PC-3 (cell line): ENCODE results near the gene FBXL16. TPM values are rescaled to one million over a fixed set of nuclear protein-coding genes. Genes with fewer than 3 reads are reported as not detected.

ENCODE experiments used
- ATAC-seq: fragments of 200-7000 bp; cut with Tn5 transposase; 2 replicates; pipeline ENCODE4 v1.9.1; 2020; ENCODE audit warnings: mild to moderate bottlenecking, moderate library complexity
- BruUV-seq: library from RNA; stranded (reverse); fragments of 400-500 nt; replicated peaks from 2 replicates; lab custom pipeline; 2021; lab: Mats Ljungman, UMichigan
- CTCF ChIA-PET: fragments of 300-600 bp; sonication (Branson Sonifier 250); formaldehyde crosslinking; loops from one replicate; lab custom pipeline; 2022; ENCODE audit warnings: antibody characterized with exemption; lab: Charles Lee
- POLR2A ChIA-PET: fragments of 300-600 bp; sonication (Branson Sonifier 250); formaldehyde crosslinking; loops from one replicate; lab custom pipeline; 2022; ENCODE audit warnings: antibody characterized with exemption; ENCODE audit not compliant: unreplicated experiment; lab: Charles Lee
- DNase-seq: peaks from one replicate; pipeline ENCODE4 v3.0.0-alpha.2; 2015
- H2AFZ ChIP-seq: fragments of 300-600 bp; sonication (generic); 2 replicates; pipeline ENCODE4 v1.6.0; 2016; ENCODE audit warnings: antibody characterized with exemption, low read length
- H3F3A ChIP-seq: fragments of 300-600 bp; sonication (generic); one replicate; pipeline ENCODE4 v1.6.0; 2017; ENCODE audit warnings: antibody characterized with exemption, low read length, control low read depth, mild to moderate bottlenecking; ENCODE audit not compliant: unreplicated experiment
- H3K27ac ChIP-seq: fragments of 300-600 bp; sonication (generic); 2 replicates; pipeline ENCODE4 v1.5.1; 2016; ENCODE audit warnings: mild to moderate bottlenecking, low read length
- H3K27me3 ChIP-seq: fragments of 300-600 bp; sonication (generic); 2 replicates; pipeline ENCODE4 v1.6.1; 2016; ENCODE audit warnings: low read length, mixed read lengths
- H3K36me3 ChIP-seq: fragments of 300-600 bp; sonication (generic); 2 replicates; pipeline ENCODE4 v1.6.1; 2016; ENCODE audit warnings: low read depth, mixed run types, low read length, mixed read lengths
- H3K4me1 ChIP-seq: fragments of 300-600 bp; sonication (generic); 2 replicates; pipeline ENCODE4 v1.5.1; 2016; ENCODE audit warnings: low read length; ENCODE audit not compliant: insufficient read depth
- H3K4me2 ChIP-seq: fragments of 300-600 bp; sonication (generic); 2 replicates; pipeline ENCODE4 v1.6.0; 2016; ENCODE audit warnings: low read length
- H3K4me3 ChIP-seq: fragments of 300-600 bp; sonication (generic); 2 replicates; pipeline ENCODE4 v1.5.1; 2016; ENCODE audit warnings: mild to moderate bottlenecking, low read length, mixed read lengths
- H3K79me2 ChIP-seq: fragments of 300-600 bp; sonication (generic); 2 replicates; pipeline ENCODE4 v1.6.1; 2017; ENCODE audit warnings: low read length, mixed read lengths
- H3K9ac ChIP-seq: fragments of 300-600 bp; sonication (generic); 2 replicates; pipeline ENCODE4 v1.6.0; 2016; ENCODE audit warnings: mild to moderate bottlenecking, low read length
- H3K9me2 ChIP-seq: fragments of 300-600 bp; sonication (generic); replicated peaks from 2 replicates; pipeline ENCODE4 v1.6.1; 2016; ENCODE audit warnings: mixed run types, low read length, mixed read lengths
- H3K9me3 ChIP-seq: fragments of 300-600 bp; sonication (generic); 2 replicates; pipeline ENCODE4 v1.6.1; 2016; ENCODE audit warnings: low read length, mixed read lengths
- H4K20me1 ChIP-seq: fragments of 300-600 bp; sonication (generic); 2 replicates; pipeline ENCODE4 v1.6.1; 2016; ENCODE audit warnings: low read length, mixed read lengths
- EZH2 ChIP-seq: fragments of 300-600 bp; sonication (generic); IDR thresholded peaks from one replicate; pipeline ENCODE4 v1.6.1; 2017; ENCODE audit warnings: antibody characterized with exemption, mild to moderate bottlenecking, low read length; ENCODE audit not compliant: unreplicated experiment
- EZH2phosphoT487 ChIP-seq: fragments of 300-600 bp; sonication (generic); IDR thresholded peaks from 2 replicates; pipeline ENCODE4 v1.6.1; 2018; ENCODE audit warnings: mild to moderate bottlenecking, antibody characterized with exemption, low read length, borderline replicate concordance
- intact Hi-C: fragments of 100-400 bp; cut with micrococcal nuclease; formaldehyde crosslinking; loops from 2 replicates; pipeline ENCODE4 v1.9.0; 2023
- total RNA-seq: library from RNA; depleted of rRNA; stranded (reverse); fragments of >200 nt; gene quantifications from 2 replicates; pipeline ENCODE4 v1.2.3, GENCODE V29; 2014
- TF ChIP-seq, protein P1 (sequence below): fragments of 300-600 bp; sonication (generic); conservative IDR thresholded peaks from 2 replicates; pipeline ENCODE4 v1.5.1; 2017; ENCODE audit warnings: antibody characterized with exemption, low read depth, mild to moderate bottlenecking, low read length

FBXL16 gene
- total RNA-seq, 1 experiment from 2014 or later: 7.5 TPM

DNA sequence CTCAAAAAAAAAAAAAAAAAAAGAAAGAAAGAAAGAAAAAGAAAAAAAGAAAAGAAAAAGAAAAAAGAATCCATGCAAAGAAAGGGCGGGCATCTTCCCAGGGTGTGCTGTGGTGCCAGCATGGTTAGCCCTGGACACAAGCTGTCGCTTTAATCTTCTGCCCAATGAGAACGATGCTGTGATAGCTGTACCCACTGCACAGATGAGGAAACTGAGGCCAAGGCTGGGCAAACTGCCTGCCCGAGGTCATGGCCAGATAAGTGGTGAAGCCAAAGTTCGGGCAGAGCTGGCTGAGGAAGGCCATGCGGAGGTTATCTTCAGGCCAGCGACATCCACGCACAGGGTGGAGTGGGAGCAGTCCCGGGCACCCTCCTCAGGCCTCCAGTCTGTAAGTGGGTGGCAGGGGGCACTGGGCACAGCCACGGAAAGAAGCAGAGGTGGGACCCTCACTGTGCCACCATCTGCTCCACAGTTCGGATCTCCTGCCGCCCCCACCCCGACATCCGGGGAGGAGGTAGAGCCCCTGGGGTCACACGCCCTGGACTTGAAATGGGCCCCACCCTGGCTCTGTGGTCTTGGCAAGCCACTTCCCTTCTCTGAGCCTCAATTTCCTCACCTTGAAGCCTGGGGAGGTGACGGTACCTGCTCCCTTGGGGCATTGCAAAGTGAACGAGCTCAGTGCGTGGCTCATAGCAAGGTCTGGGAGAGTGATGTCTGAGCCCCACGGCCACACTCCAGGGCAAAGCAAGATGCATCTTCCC, 6.5 kb downstream of the FBXL16 start:
- Histone ChIP-seq H4K20me1 (no peaks in the 10 kb centered on the region), H3K27ac (no peak overlapping the region), H3K27me3 (0 out of 2 replicates have a peak, but pooled peaks cover 6% of the 10 kb centered on the region), H3K4me2 (no peak overlapping the region), H3K4me3 (no peak overlapping the region), H3K9me2 (no peaks in the 10 kb centered on the region), H3K79me2 (no peaks in the 10 kb centered on the region), H3K9ac (no peak overlapping the region), H2AFZ (no peak overlapping the region), H3K9me3 (no peaks in the 10 kb centered on the region), H3K4me1 (peaks cover 14% of the 10 kb centered on the region; the same call in 1 of the 2 replicates), H3K36me3 (no peaks in the 10 kb centered on the region), H3F3A (no peaks in the 10 kb centered on the region)
- no TSS peak for BruUV-seq
- TF ChIP-seq, protein P1, sequence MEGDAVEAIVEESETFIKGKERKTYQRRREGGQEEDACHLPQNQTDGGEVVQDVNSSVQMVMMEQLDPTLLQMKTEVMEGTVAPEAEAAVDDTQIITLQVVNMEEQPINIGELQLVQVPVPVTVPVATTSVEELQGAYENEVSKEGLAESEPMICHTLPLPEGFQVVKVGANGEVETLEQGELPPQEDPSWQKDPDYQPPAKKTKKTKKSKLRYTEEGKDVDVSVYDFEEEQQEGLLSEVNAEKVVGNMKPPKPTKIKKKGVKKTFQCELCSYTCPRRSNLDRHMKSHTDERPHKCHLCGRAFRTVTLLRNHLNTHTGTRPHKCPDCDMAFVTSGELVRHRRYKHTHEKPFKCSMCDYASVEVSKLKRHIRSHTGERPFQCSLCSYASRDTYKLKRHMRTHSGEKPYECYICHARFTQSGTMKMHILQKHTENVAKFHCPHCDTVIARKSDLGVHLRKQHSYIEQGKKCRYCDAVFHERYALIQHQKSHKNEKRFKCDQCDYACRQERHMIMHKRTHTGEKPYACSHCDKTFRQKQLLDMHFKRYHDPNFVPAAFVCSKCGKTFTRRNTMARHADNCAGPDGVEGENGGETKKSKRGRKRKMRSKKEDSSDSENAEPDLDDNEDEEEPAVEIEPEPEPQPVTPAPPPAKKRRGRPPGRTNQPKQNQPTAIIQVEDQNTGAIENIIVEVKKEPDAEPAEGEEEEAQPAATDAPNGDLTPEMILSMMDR: no peak
- TF ChIP-seq EZH2 (no peak), EZH2phosphoT487 (no peak)
- no peak for DNase-seq
- ChIA-PET POLR2A (no interaction called here), CTCF (no interaction called here)
- ATAC-seq: no peak
- intact Hi-C loops: no loop called here

DNA sequence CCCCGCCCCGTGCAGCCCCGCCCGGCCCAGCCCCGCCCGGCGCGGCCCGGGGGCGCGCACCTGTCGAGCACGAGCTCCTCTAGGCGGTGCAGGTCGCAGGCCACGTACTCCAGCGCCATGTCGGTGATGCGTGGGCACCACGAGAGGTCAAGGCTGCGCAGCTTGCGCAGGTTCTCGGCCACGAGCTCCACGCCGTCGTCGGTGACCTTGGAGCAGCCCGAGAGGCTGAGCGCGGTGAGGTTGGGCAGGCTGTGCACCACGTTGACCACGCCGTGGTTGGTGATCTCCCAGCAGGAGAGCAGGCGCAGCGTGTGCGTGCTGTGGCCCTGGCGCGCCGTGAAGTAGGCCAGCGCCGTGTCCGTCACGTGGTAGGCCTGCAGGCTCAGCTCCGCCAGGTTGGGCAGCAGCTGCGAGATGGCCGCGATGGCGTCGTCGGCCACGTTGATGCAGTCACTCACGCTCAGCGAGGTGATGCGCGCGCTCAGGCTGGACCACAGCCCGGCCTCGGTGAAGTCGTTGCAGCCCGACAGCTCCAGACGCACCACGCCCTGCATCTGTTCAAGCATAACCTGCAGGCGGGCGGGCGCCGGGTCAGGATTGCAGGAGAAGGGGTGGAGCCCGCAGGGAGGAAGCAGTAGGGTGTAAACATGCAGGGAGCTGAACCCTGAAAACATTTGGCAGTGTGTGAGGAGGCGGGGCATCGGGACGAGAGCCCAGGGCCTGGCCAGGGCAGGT, 10.1 kb downstream of the FBXL16 start:
- peak overlapping the region; percentile 88 for H3K4me2 ChIP-seq
- TF ChIP-seq, protein P1: no peak
- TF ChIP-seq EZH2phosphoT487: 0 out of 2 replicates have a peak, but pooled peaks have one; percentile 46
- no peak overlapping the region for H3K27ac ChIP-seq
- H3K4me3 ChIP-seq: peak overlapping the region; percentile 63
- H3K9me2 ChIP-seq: no peaks in the 10 kb centered on the region
- ChIA-PET CTCF (no interaction called here), POLR2A (interaction anchor here (0.6 to 1.1 kb wide), 4 partner anchors 32 to 112 kb away, joined by 3 to 9 read pairs (median 4); partner anchors contain the start of genes CHTF18, METTL26 and RPUSD1)
- peak; percentile 62 for ATAC-seq
- H3F3A ChIP-seq: peaks cover 4% of the 10 kb centered on the region
- no peaks in the 10 kb centered on the region for H3K36me3 ChIP-seq
- no peaks in the 10 kb centered on the region for H3K27me3 ChIP-seq
- peaks cover 14% of the 10 kb centered on the region; the same call in 1 of the 2 replicates for H3K4me1 ChIP-seq
- DNase-seq: peak; percentile 62
- H2AFZ ChIP-seq: peak overlapping the region; percentile 80
- no peaks in the 10 kb centered on the region for H3K9me3 ChIP-seq
- H3K79me2 ChIP-seq: no peaks in the 10 kb centered on the region
- BruUV-seq: no TSS peak
- intact Hi-C loops: no loop called here
- H3K9ac ChIP-seq: peak overlapping the region; percentile 26
- H4K20me1 ChIP-seq: no peaks in the 10 kb centered on the region
